B cell (primary cell): ENCODE measurements around the gene NDUFS3. TPM values are rescaled to one million over a fixed set of nuclear protein-coding genes. Genes with fewer than 3 reads are reported as not detected.

ENCODE experiments used
- ATAC-seq: fragments of 200-7000 bp; cut with Tn5 transposase; one replicate; pipeline ENCODE4 v1.10.0; 2021; ENCODE audit warnings: low read depth, mild to moderate bottlenecking, moderate number of reproducible peaks, moderate library complexity
- CTCF ChIA-PET: fragments of 350-600 bp; sonication (Branson Sonifier 250); formaldehyde crosslinking; loops from one replicate; lab custom pipeline; 2021; ENCODE audit warnings: antibody characterized with exemption, inconsistent platforms; lab: Charles Lee
- POLR2A ChIA-PET: fragments of 350-600 bp; sonication (Branson Sonifier 250); formaldehyde crosslinking; loops from one replicate; lab custom pipeline; 2021; ENCODE audit warnings: antibody characterized with exemption; lab: Charles Lee
- DNase-seq: peaks from one replicate; pipeline ENCODE4 v3.0.0; 2013
- H2AFZ ChIP-seq: 2 replicates; pipeline ENCODE4 v1.6.1; 2012; ENCODE audit warnings: mild to moderate bottlenecking, low read depth, low read length; ENCODE audit not compliant: insufficient read depth, poor library complexity, severe bottlenecking
- H3K27ac ChIP-seq, 2 donors: 1 replicate in 1 of 2; 2 replicates in 1 of 2; pipeline ENCODE4 v1.5.1; 2012 to 2013; ENCODE audit warnings: low read length in 2 of 2, mild to moderate bottlenecking in 2 of 2, moderate library complexity in 1 of 2
- H3K27me3 ChIP-seq, 4 experiments: fragments of 200-600 bp in 1 of 4; sonication (generic) in 1 of 4; replicated peaks in 1 of 4; 1 replicate in 2 of 4; 2 replicates in 2 of 4; pipeline versions ENCODE4 v1.6.1 to v1.7.0; 2013 to 2016; ENCODE audit warnings: low read length in 3 of 4, mild to moderate bottlenecking in 2 of 4, mixed read lengths in 1 of 4, moderate library complexity in 1 of 4; ENCODE audit not compliant: insufficient read depth in 4 of 4, control insufficient read depth in 3 of 4; ENCODE audit errors: control extremely low read depth in 1 of 4
- H3K36me3 ChIP-seq, 2 experiments: replicated peaks in 1 of 2; 1 replicate in 1 of 2; 2 replicates in 1 of 2; pipeline versions ENCODE4 v1.6.1 to v1.7.1; 2013; ENCODE audit warnings: low read length in 1 of 2; ENCODE audit not compliant: insufficient read depth in 2 of 2, control insufficient read depth in 1 of 2; ENCODE audit errors: control extremely low read depth in 1 of 2, extremely low read depth in 1 of 2
- H3K4me1 ChIP-seq, 2 donors: fragments of 200-600 bp in 1 of 2; sonication (generic) in 1 of 2; 1 replicate in 1 of 2; 2 replicates in 1 of 2; pipeline versions ENCODE4 v1.5.1 to v1.6.1; 2013 to 2017; ENCODE audit warnings: low read length in 2 of 2; ENCODE audit not compliant: control insufficient read depth in 2 of 2, insufficient read depth in 2 of 2
- H3K4me2 ChIP-seq: replicated peaks from 2 replicates; pipeline ENCODE3; 2012; ENCODE audit warnings: mild to moderate bottlenecking, low read depth, low read length; ENCODE audit not compliant: poor library complexity, severe bottlenecking
- H3K4me3 ChIP-seq, 5 experiments: fragments of 200-600 bp in 1 of 5; sonication (generic) in 1 of 5; 1 replicate in 3 of 5; 2 replicates in 2 of 5; pipeline versions ENCODE4 v1.5.1 to v1.7.0; 2011 to 2016; ENCODE audit warnings: low read length in 4 of 5, mild to moderate bottlenecking in 4 of 5, low read depth in 2 of 5, control low read depth in 1 of 5, moderate library complexity in 1 of 5; ENCODE audit not compliant: insufficient read depth in 1 of 5; ENCODE audit errors: control extremely low read depth in 1 of 5, extremely low read depth in 1 of 5
- H3K79me2 ChIP-seq: fragments of 200-600 bp; sonication (generic); one replicate; pipeline ENCODE4 v1.6.0; 2016; ENCODE audit warnings: low read length; ENCODE audit not compliant: control insufficient read depth, insufficient read depth
- H3K9ac ChIP-seq: fragments of 200-600 bp; sonication (generic); 2 replicates; pipeline ENCODE4 v1.6.1; 2017; ENCODE audit warnings: mild to moderate bottlenecking, low read length, moderate library complexity
- H3K9me3 ChIP-seq, 3 donors: one replicate each; pipeline versions ENCODE4 v1.6.1 to v1.7.1; 2013; ENCODE audit warnings: low read length in 2 of 3; ENCODE audit not compliant: control insufficient read depth in 2 of 3, insufficient read depth in 1 of 3; ENCODE audit errors: control extremely low read depth in 1 of 3
- H4K20me1 ChIP-seq: 2 replicates; pipeline ENCODE4 v1.6.0; 2012; ENCODE audit warnings: mild to moderate bottlenecking, low read length; ENCODE audit not compliant: insufficient read depth, control insufficient read depth, poor library complexity, severe bottlenecking
- H3K27ac Mint-ChIP-seq: one replicate; pipeline ENCODE4 v1.8.0; 2021; ENCODE audit warnings: mixed read lengths
- H3K27me3 Mint-ChIP-seq: one replicate; pipeline ENCODE4 v1.8.0; 2021; ENCODE audit warnings: mixed read lengths
- H3K4me1 Mint-ChIP-seq: one replicate; pipeline ENCODE4 v1.8.0; 2021; ENCODE audit warnings: mixed read lengths
- H3K4me3 Mint-ChIP-seq: one replicate; pipeline ENCODE4 v1.8.0; 2021; ENCODE audit warnings: mixed read lengths
- H3K9me3 Mint-ChIP-seq: one replicate; pipeline ENCODE4 v1.8.0; 2022; ENCODE audit warnings: mixed read lengths; ENCODE audit not compliant: insufficient read depth
- CTCF ChIP-seq: fragments of 200-600 bp; IDR thresholded peaks from one replicate; pipeline ENCODE4 v1.8.0; 2022; ENCODE audit warnings: antibody characterized with exemption, mild to moderate bottlenecking
- EZH2 ChIP-seq: IDR thresholded peaks from 2 replicates; pipeline ENCODE4 v1.6.1; 2012; ENCODE audit warnings: borderline replicate concordance, low read depth, mild to moderate bottlenecking, moderate library complexity, low read length; ENCODE audit not compliant: insufficient read depth, poor library complexity, severe bottlenecking
- WGBS: methylation state at CpG from one replicate; pipeline ENCODE4 v1.1.5; 2013; ENCODE audit warnings: missing lambda C conversion rate; ENCODE audit not compliant: insufficient coverage; 5-methylcytosine and 5-hydroxymethylcytosine counted together
- intact Hi-C: fragments of 100-400 bp; cut with micrococcal nuclease; formaldehyde crosslinking; loops from one replicate; pipeline ENCODE4 v1.10.0; 2022
- polyA plus RNA-seq: library from polyadenylated mRNA; depleted of rRNA; stranded (reverse); fragments of >200 nt; gene quantifications from 2 replicates; pipeline ENCODE4 v1.2.3, GENCODE V29; 2012
- total RNA-seq, 2 donors: library from RNA; stranded (reverse); fragments of 120-200 nt in 1 of 2; gene quantifications; 1 replicate in 1 of 2; 2 replicates in 1 of 2; pipeline versions ENCODE4 v1.2.3 to v1.2.4, GENCODE V29; 2013 to 2022

The NDUFS3 gene
- total and polyA plus RNA-seq, 2 donors (not counting 1 experiment from before 2014, with no cell fraction given) = 78.5 to 79.5 TPM

DNA sequence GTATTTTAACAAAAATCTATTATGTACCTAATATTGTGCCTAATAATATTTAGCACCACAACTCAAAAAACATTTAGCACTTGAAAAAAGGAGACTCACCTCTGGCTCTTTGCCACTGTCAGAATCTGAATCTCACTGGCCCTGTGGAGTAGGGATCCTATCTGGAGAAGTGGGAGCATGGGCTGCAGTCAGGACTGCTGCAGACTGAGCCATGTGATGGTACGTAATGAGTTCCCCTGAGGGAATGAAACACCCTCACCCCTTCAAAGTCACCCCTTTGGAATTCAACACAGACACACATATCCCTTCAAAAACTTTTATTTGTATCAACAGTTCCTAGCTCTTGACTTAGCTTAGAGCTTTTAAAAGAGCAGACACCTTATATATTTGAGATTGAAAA is 7.0 kb upstream of the NDUFS3 start:
- Histone ChIP-seq H3K27ac (no peak overlapping the region), H2AFZ (no peak overlapping the region), H3K4me1 (no peaks in the 10 kb centered on the region), H3K4me3 (no peak overlapping the region), H3K4me2 (no peak overlapping the region), H3K27me3 (no peaks in the 10 kb centered on the region), H3K79me2 (peaks cover 52% of the 10 kb centered on the region), H3K9ac (no peak overlapping the region), H3K9me3 (no peaks in the 10 kb centered on the region), H3K36me3 (peaks cover 0 to 55% of the 10 kb centered on the region in 2 experiments), H4K20me1 (no peaks in the 10 kb centered on the region)
- peaks cover 5% of the 10 kb centered on the region for H3K4me1 Mint-ChIP-seq
- H3K27ac Mint-ChIP-seq = no peak overlapping the region
- H3K27me3 Mint-ChIP-seq = no peaks in the 10 kb centered on the region
- POLR2A ChIA-PET = no interaction called here
- TF ChIP-seq EZH2 (no peak), CTCF (no peak)
- no peaks in the 10 kb centered on the region for H3K9me3 Mint-ChIP-seq
- intact Hi-C loops = no loop called here
- DNase-seq (no peak), ATAC-seq (no peak)
- WGBS = 100% methylated on average over 1 of the region's 1 CpG
- CTCF ChIA-PET = no interaction called here
- no peak overlapping the region for H3K4me3 Mint-ChIP-seq

GRCh38 chr11:47572715-47573255 is 6.1 kb upstream of the NDUFS3 start:
- H3K27me3 Mint-ChIP-seq = no peaks in the 10 kb centered on the region
- H3K4me3 Mint-ChIP-seq = no peak overlapping the region
- WGBS = 92% methylated on average over 8 of the region's 8 CpGs
- POLR2A ChIA-PET = no interaction called here
- no peak overlapping the region for H3K27ac Mint-ChIP-seq
- Histone ChIP-seq H3K4me1 (peaks cover 7% of the 10 kb centered on the region in 2 donors), H3K79me2 (peaks cover 53% of the 10 kb centered on the region), H3K9ac (no peak overlapping the region), H2AFZ (no peak overlapping the region), H3K9me3 (no peaks in the 10 kb centered on the region), H3K4me2 (no peak overlapping the region), H4K20me1 (peaks cover 2% of the 10 kb centered on the region), H3K27me3 (no peaks in the 10 kb centered on the region), H3K27ac (no peak overlapping the region), H3K36me3 (peaks cover 0 to 59% of the 10 kb centered on the region in 2 experiments), H3K4me3 (no peak overlapping the region)
- H3K9me3 Mint-ChIP-seq = no peaks in the 10 kb centered on the region
- intact Hi-C loops = no loop called here
- TF ChIP-seq CTCF = no peak
- no peak for TF ChIP-seq EZH2
- no peak for ATAC-seq
- CTCF ChIA-PET = no interaction called here
- no peak for DNase-seq
- H3K4me1 Mint-ChIP-seq = peaks cover 12% of the 10 kb centered on the region
